Neural crest cell (in vitro differentiated cells): ENCODE measurements around the gene ALK. TPM values are rescaled to one million over a fixed set of nuclear protein-coding genes. Genes with fewer than 3 reads are reported as not detected.

Experiments used
- DNase-seq: peaks from one replicate; pipeline ENCODE4 v3.0.0; 2021; ENCODE audit warnings: low read depth, mixed read lengths, low spot score
- H3K27ac Mint-ChIP-seq: one replicate; pipeline ENCODE4 v1.8.0; 2021; ENCODE audit warnings: mild to moderate bottlenecking, mixed read lengths; ENCODE audit not compliant: unreplicated experiment
- H3K27me3 Mint-ChIP-seq: 2 replicates; pipeline ENCODE4 v1.8.0; 2021; ENCODE audit warnings: low read depth, mild to moderate bottlenecking, mixed read lengths
- H3K36me3 Mint-ChIP-seq: 2 replicates; pipeline ENCODE4 v1.8.0; 2021; ENCODE audit warnings: low read depth, mild to moderate bottlenecking, mixed read lengths
- H3K4me1 Mint-ChIP-seq: 2 replicates; pipeline ENCODE4 v1.8.0; 2021; ENCODE audit warnings: mixed read lengths
- H3K4me3 Mint-ChIP-seq: one replicate; pipeline ENCODE4 v1.8.0; 2021; ENCODE audit warnings: mild to moderate bottlenecking, mixed read lengths
- H3K9me3 Mint-ChIP-seq: 2 replicates; pipeline ENCODE4 v1.8.0; 2021; ENCODE audit warnings: mixed read lengths
- CTCF ChIP-seq: fragments of 200-600 bp; sonication (generic); conservative IDR thresholded peaks from 2 replicates; pipeline ENCODE4 v1.5.0; 2021; ENCODE audit warnings: antibody characterized with exemption, mild to moderate bottlenecking
- total RNA-seq: library from RNA; stranded (reverse); gene quantifications from 2 replicates; pipeline ENCODE4 v1.2.1, GENCODE V29; 2021

ALK gene
- total RNA-seq, 1 donor from 2014 or later: 2.0 TPM

GRCh38 chr2:29655391-29656086, 265.8 kb downstream of the ALK start:
- DNase-seq: no peak
- Mint-ChIP-seq H3K27ac (no peak overlapping the region), H3K27me3 (no peaks in the 10 kb centered on the region), H3K9me3 (peaks cover 6% of the 10 kb centered on the region), H3K36me3 (no peaks in the 10 kb centered on the region), H3K4me3 (no peak overlapping the region), H3K4me1 (peaks cover 48% of the 10 kb centered on the region)
- no peak for TF ChIP-seq CTCF

GRCh38 chr2:29650631-29651097, 270.7 kb downstream of the ALK start:
- peaks cover 20% of the 10 kb centered on the region for H3K4me1 Mint-ChIP-seq
- no peak overlapping the region for H3K27ac Mint-ChIP-seq
- H3K9me3 Mint-ChIP-seq: peaks cover 34% of the 10 kb centered on the region
- H3K36me3 Mint-ChIP-seq: peaks cover 16% of the 10 kb centered on the region
- no peak for TF ChIP-seq CTCF
- H3K4me3 Mint-ChIP-seq: no peak overlapping the region
- DNase-seq: no peak
- H3K27me3 Mint-ChIP-seq: no peaks in the 10 kb centered on the region

GRCh38 chr2:29644949-29645348, 276.4 kb downstream of the ALK start:
- Mint-ChIP-seq H3K36me3 (peaks cover 16% of the 10 kb centered on the region), H3K27me3 (no peaks in the 10 kb centered on the region), H3K27ac (no peak overlapping the region), H3K4me3 (no peak overlapping the region), H3K9me3 (peaks cover 31% of the 10 kb centered on the region), H3K4me1 (peaks cover 8% of the 10 kb centered on the region)
- TF ChIP-seq CTCF: peak; percentile 30
- no peak for DNase-seq

- Mint-ChIP-seq H3K4me3 (no peak overlapping the region), H3K4me1 (peaks cover 8% of the 10 kb centered on the region), H3K27me3 (no peaks in the 10 kb centered on the region), H3K9me3 (peaks cover 18% of the 10 kb centered on the region), H3K27ac (no peak overlapping the region), H3K36me3 (peaks cover 3% of the 10 kb centered on the region)
- DNase-seq: no peak
- TF ChIP-seq CTCF: no peak
These were observed 278.2 kb downstream of the ALK start for GRCh38 chr2:29643196-29643595.

GRCh38 chr2:29640360-29640759, 281.0 kb downstream of the ALK start:
- Mint-ChIP-seq H3K9me3 (peaks cover 4% of the 10 kb centered on the region), H3K4me3 (no peak overlapping the region), H3K36me3 (no peaks in the 10 kb centered on the region), H3K27me3 (no peaks in the 10 kb centered on the region), H3K4me1 (peaks cover 8% of the 10 kb centered on the region), H3K27ac (no peak overlapping the region)
- no peak for DNase-seq
- TF ChIP-seq CTCF: no peak
